Prostate gland (tissue), 2 donors: Measurements from ENCODE around the gene ARPIN. TPM values are rescaled to one million over a fixed set of nuclear protein-coding genes. Genes with fewer than 3 reads are reported as not detected.
"Not testable (repeated sequence)": the region's sequence is repeated elsewhere in the genome, so short reads cannot be mapped to it uniquely, and the experiment has no call there.

ENCODE experiments used
- DNase-seq: peaks from one replicate; pipeline ENCODE4 v3.0.0-alpha.2; 2019; ENCODE audit warnings: low spot score
- H3K27ac ChIP-seq, 2 donors: fragments of 200-600 bp; sonication (generic); 2 replicates each; pipeline ENCODE4 v1.5.1; 2017 to 2019
- H3K27me3 ChIP-seq: fragments of 200-600 bp; sonication (generic); replicated peaks from 2 replicates; pipeline ENCODE4 v1.5.1; 2019; ENCODE audit not compliant: insufficient read depth
- H3K36me3 ChIP-seq, 2 donors: fragments of 200-600 bp; sonication (generic); 1 replicate in 1 of 2; 2 replicates in 1 of 2; pipeline versions ENCODE4 v1.5.1 to v1.8.1; 2017 to 2019
- H3K4me1 ChIP-seq: fragments of 200-600 bp; sonication (generic); replicated peaks from 2 replicates; pipeline ENCODE4 v1.5.1; 2019
- H3K4me3 ChIP-seq, 2 donors: fragments of 200-600 bp; sonication (generic); 2 replicates each; pipeline ENCODE4 v1.5.1; 2017 to 2019
- H3K9me3 ChIP-seq: fragments of 200-600 bp; sonication (generic); 2 replicates; pipeline ENCODE4 v1.5.1; 2017
- CTCF ChIP-seq, 4 experiments: fragments of 200-600 bp in 2 of 4; fragments of 450-650 bp in 2 of 4; sonication (generic) in 2 of 4; IDR thresholded peaks; 1 replicate in 3 of 4; 2 replicates in 1 of 4; pipeline ENCODE4 v1.5.1; 2016 to 2019; ENCODE audit warnings: antibody characterized with exemption in 4 of 4, mild to moderate bottlenecking in 2 of 4, moderate library complexity in 2 of 4
- POLR2A ChIP-seq: fragments of 450-650 bp; IDR thresholded peaks from one replicate; pipeline ENCODE4 v1.6.1; 2016; ENCODE audit warnings: antibody characterized with exemption, mild to moderate bottlenecking
- POLR2AphosphoS5 ChIP-seq: sonication (generic); formaldehyde crosslinking; IDR thresholded peaks from one replicate; pipeline ENCODE4 v1.6.1; 2017; ENCODE audit warnings: antibody characterized with exemption
- WGBS: methylation state at CpG from one replicate; pipeline ENCODE4 v1.1.5; 2018; 5-methylcytosine and 5-hydroxymethylcytosine counted together
- intact Hi-C: fragments of 100-400 bp; cut with DNase I; formaldehyde crosslinking; loops from one replicate; pipeline ENCODE4 v1.14.2; 2022
- total RNA-seq, 2 donors: library from RNA; depleted of rRNA; stranded (reverse); fragments of >200 nt; gene quantifications; one replicate each; pipeline ENCODE4 v1.1.0, GENCODE V29; 2016

The ARPIN gene
- total RNA-seq, 2 donors from 2014 or later: 18.7 to 39.5 TPM

DNA sequence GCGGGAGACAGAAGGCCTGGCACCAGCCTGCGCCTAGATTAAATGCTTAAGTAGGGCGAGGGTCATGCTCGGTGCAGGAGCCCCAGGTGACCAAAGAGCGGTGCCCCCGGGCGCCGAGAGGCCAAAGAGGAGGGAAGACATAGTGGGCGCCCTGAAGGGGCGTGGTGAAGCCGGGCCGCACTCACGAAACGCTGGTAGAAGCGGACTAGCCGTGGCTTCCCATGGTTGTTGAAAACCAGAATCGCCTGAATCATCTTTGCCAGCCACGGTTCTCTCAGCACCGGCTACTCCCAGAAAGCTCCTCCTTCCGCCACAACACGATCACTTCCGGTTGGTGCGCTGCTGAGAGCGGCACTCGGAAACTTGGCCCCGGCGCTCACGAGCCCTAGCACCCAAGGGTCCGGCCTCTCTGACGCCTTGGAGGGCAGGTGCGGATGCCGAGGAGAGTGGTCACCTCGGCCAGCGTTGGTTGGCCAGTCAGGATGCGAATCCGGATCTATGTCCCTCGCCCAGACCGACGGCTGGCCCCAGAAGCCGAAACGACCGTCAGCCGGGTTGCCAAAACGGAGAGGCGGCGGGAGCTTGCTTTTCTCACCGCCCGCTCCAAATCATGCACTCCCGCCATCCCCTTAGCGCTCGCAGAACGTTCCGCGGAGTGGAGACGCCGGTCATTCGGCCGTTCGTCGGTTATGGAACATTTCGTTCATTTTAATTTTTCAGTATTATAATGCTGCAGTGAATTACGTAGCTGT, 18.9 kb downstream of the ARPIN start, which contains the start of gene AP3S2:
TSS of gene AP3S2 (minus strand) at position 299 of the 752 bp plus-strand sequence. CDS start at position 254, 45 bp downstream.
- peak within 1 kb of the TSS; percentile 62 to 86 for H3K4me3 ChIP-seq
- no peaks in the 10 kb centered on the region for H3K36me3 ChIP-seq
- under 1% methylated on average over 58 of the region's 62 CpGs for WGBS
- no peaks in the 10 kb centered on the region for H3K27me3 ChIP-seq
- no peaks in the 10 kb centered on the region for H3K4me1 ChIP-seq
- peak; percentile 89 for DNase-seq
- intact Hi-C loops: no loop called here
- H3K9me3 ChIP-seq: no peaks in the 10 kb centered on the region
- peak within 1 kb of the TSS; percentile 90 to 91 for H3K27ac ChIP-seq
- TF ChIP-seq CTCF (IDR thresholded peaks at IDR 0.05): peak in 1 of 4 experiments; percentile 17
- TF ChIP-seq POLR2A: peak; percentile 63
- peak; percentile 97 for TF ChIP-seq POLR2AphosphoS5

- Histone ChIP-seq H3K9me3 (no peaks in the 10 kb centered on the region), H3K4me1 (no peaks in the 10 kb centered on the region), H3K27me3 (no peaks in the 10 kb centered on the region), H3K27ac (peak overlapping the region; percentile 90 to 91), H3K36me3 (no peaks in the 10 kb centered on the region), H3K4me3 (peak overlapping the region; percentile 62 to 86)
- intact Hi-C loops: no loop called here
- no peak for DNase-seq
- TF ChIP-seq POLR2AphosphoS5 (no peak), POLR2A (no peak), CTCF (IDR thresholded peaks at IDR 0.05) (no peak)
- 5% methylated on average over 6 of the region's 6 CpGs for whole genome bisulfite sequencing
Observed at GRCh38 chr15:89893027-89893426, 19.7 kb downstream of the ARPIN start.

DNA sequence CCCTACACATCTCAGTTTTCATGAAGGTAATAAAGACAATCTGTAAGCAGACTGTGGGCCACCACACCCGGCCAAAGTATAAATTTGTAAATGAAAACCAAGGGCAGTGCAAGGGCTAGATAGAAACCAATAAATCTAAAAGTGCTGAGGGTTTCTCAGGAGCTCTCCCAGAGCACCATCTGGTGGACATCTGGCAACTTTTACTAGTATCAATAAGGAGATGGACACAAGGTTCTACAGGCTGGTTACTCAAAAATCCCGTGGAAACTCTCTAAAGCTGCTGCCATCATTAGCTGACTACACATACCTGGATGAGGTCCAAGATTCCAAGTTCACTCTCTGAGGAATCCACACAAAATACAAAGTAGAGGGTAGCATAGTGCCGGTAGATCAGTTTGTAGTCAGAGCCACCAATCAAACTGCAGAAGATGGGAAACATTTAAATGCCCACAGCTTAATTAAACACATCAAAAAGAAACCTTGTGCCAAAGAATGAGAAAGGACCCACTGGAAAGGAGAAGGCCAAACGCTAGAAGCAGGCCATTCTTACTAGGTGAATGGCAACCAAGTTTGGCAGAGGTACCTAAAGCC, 24.4 kb downstream of the ARPIN start:
- no peaks in the 10 kb centered on the region for H3K4me1 ChIP-seq
- peak; percentile 34 for DNase-seq
- H3K4me3 ChIP-seq: no peak overlapping the region
- no peaks in the 10 kb centered on the region for H3K36me3 ChIP-seq
- H3K27me3 ChIP-seq: no peaks in the 10 kb centered on the region
- no peak overlapping the region for H3K27ac ChIP-seq
- WGBS: 39% methylated on average over 4 of the region's 4 CpGs
- no peaks in the 10 kb centered on the region for H3K9me3 ChIP-seq
- no peak for TF ChIP-seq POLR2A
- peak; percentile 28 for TF ChIP-seq POLR2AphosphoS5
- peak in 3 of 4 experiments; percentile 39 to 52 (median 45) for TF ChIP-seq CTCF (IDR thresholded peaks at IDR 0.05)
- intact Hi-C loops: no loop called here

DNA sequence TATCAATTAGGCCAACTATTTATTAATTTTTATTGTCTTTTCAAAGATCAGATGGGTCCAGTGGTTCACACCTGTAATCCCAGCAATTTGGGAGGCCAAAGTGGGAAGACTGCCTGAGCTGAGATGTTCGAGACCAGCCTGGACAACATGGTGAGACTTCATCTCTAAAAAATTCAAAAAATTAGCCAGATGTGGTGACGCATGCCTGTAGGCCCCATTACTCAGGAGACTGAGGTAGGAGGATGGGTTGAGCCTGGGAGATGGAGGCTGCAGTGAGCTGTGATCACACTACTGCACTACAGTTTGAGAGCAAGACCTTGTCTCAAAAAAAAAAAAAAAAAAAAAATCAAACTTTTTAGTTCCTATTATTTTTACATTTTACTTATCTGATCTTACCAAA, 27.1 kb downstream of the ARPIN start:
- Histone ChIP-seq H3K4me3 (no peak overlapping the region), H3K36me3 (no peaks in the 10 kb centered on the region), H3K27ac (no peak overlapping the region), H3K4me1 (no peaks in the 10 kb centered on the region), H3K9me3 (no peaks in the 10 kb centered on the region), H3K27me3 (no peaks in the 10 kb centered on the region)
- no peak for TF ChIP-seq POLR2A
- TF ChIP-seq CTCF (IDR thresholded peaks at IDR 0.05): no peak
- TF ChIP-seq POLR2AphosphoS5: no peak
- 100% methylated on average over 2 of the region's 2 CpGs for WGBS
- no peak for DNase-seq
- intact Hi-C loops: no loop called here

DNA sequence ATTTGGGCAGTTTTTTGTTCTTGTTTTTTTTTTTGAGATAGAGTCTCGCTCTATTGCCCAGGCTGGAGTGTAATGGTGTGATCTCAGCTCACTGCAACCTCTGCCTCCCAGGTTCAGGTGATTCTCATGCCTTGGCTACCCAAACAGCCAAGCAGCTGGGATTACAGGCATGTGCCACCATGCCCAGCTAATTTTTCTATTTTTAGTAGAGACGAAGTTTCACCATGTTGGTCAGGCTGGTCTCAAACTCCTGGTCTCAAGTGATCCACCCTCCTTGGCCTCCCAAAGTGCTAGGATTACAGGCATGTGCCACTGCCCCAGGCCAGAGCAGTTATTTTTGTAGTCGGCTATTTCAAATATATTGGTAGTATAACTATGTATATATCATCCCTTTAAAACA, 27.6 kb downstream of the ARPIN start:
- H3K4me1 ChIP-seq, H3K9me3 ChIP-seq, H3K36me3 ChIP-seq, DNase-seq, H3K4me3 ChIP-seq, H3K27ac ChIP-seq, intact Hi-C loops, H3K27me3 ChIP-seq: not testable (repeated sequence)
- WGBS: 62% methylated on average over 3 of the region's 3 CpGs
